Measurements from ENCODE around the gene TMEM88.
"Not testable (repeated sequence)": the region's sequence is repeated elsewhere in the genome, so short reads cannot be mapped to it uniquely, and the experiment has no call there.

DNA sequence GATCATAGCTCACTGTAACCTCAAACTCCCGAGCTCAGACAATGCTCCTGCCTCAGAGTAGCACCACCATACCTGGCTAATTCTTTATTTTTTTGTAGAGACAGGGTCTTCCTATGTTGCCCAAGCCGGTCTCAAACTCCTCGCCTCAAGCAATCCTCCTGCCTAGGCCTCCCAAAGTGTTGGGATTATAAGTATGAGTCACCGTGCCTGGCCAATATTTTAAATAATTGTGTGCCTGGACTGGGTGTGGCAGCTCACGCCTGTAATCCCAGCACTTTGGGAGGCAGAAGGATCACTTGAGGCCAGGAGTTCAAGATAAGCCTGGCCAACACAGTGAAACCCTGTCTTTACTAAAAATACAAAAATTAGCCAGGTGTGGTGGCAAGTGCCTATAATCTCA lies 9.5 kb downstream of the TMEM88 start:
- TF ChIP-seq, protein P1, sequence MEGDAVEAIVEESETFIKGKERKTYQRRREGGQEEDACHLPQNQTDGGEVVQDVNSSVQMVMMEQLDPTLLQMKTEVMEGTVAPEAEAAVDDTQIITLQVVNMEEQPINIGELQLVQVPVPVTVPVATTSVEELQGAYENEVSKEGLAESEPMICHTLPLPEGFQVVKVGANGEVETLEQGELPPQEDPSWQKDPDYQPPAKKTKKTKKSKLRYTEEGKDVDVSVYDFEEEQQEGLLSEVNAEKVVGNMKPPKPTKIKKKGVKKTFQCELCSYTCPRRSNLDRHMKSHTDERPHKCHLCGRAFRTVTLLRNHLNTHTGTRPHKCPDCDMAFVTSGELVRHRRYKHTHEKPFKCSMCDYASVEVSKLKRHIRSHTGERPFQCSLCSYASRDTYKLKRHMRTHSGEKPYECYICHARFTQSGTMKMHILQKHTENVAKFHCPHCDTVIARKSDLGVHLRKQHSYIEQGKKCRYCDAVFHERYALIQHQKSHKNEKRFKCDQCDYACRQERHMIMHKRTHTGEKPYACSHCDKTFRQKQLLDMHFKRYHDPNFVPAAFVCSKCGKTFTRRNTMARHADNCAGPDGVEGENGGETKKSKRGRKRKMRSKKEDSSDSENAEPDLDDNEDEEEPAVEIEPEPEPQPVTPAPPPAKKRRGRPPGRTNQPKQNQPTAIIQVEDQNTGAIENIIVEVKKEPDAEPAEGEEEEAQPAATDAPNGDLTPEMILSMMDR (IDR thresholded peaks at IDR 0.05): not testable (repeated sequence)
- not testable (repeated sequence) for TF ChIP-seq POLR2A, EP300 (IDR thresholded peaks at IDR 0.05)

Data from tibial nerve (tissue), 4 donors.